Measurements from ENCODE around the gene HAAO. TPM values are rescaled to one million over a fixed set of nuclear protein-coding genes. Genes with fewer than 3 reads are reported as not detected.
A peak's percentile ranks its signal among the peaks of the same experiment; 100 is the strongest.

The HAAO gene
- total and polyA plus RNA-seq, 2 of the 13 experiments (the other 11 are each of a cell fraction or from before 2014, with no cell fraction given): 36.1 to 42.7 TPM

DNA sequence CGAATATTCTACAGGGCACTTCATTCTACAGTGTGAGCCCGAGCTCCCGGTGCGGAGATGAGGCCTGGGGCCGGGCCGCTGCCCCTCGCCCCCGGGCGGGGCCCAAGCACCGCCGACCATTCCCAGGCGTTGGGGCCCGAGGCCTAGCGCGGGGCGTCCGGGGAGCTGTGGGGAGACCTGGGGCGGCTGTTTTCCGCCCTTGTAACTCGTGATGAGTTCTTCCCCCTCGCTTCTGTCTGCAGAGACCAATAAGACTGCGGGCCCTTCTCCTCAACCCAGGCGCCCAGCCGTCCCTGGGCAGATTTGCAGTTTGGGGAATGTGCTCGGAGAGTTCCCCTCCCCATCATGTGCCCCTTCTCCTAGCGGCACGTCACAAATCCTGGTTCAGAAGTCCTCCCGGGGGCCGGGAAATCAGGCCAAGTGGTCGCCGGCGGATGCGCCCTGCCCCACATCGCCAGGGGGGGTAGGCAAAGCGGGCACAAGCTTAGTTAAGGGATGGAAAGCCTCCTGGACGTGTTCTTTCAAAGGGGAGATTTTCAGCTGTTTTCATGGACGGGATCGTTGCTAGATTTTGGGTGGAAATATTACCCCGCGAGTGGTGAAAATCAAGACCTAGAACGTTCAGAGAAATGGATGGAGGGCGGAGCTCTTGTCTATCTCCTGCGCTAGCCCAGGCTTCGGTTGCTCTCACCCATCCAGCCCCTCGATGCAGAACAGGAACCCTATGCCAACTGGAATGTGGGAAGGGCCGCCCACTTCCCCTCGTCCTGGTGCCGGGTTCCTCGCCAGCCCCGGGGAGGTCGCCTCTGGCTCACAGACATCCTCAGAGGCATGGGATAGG lies 18.8 kb upstream of the HAAO start (continued):
- TF ChIP-seq, protein P1, sequence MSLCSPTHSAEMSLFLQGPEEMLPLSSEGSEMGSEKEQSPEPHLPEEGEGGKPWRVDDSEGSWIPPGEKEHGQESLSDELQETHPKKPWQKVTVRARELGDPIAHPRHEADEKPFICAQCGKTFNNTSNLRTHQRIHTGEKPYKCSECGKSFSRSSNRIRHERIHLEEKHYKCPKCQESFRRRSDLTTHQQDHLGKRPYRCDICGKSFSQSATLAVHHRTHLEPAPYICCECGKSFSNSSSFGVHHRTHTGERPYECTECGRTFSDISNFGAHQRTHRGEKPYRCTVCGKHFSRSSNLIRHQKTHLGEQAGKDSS (CRISPR knock-in tag; IDR thresholded peaks at IDR 0.05; ENCODE audit: borderline replicate concordance, low read depth): no peak
- peak; percentile 84 for TF ChIP-seq ZNF263 (CRISPR knock-in tag; IDR thresholded peaks at IDR 0.05)

DNA sequence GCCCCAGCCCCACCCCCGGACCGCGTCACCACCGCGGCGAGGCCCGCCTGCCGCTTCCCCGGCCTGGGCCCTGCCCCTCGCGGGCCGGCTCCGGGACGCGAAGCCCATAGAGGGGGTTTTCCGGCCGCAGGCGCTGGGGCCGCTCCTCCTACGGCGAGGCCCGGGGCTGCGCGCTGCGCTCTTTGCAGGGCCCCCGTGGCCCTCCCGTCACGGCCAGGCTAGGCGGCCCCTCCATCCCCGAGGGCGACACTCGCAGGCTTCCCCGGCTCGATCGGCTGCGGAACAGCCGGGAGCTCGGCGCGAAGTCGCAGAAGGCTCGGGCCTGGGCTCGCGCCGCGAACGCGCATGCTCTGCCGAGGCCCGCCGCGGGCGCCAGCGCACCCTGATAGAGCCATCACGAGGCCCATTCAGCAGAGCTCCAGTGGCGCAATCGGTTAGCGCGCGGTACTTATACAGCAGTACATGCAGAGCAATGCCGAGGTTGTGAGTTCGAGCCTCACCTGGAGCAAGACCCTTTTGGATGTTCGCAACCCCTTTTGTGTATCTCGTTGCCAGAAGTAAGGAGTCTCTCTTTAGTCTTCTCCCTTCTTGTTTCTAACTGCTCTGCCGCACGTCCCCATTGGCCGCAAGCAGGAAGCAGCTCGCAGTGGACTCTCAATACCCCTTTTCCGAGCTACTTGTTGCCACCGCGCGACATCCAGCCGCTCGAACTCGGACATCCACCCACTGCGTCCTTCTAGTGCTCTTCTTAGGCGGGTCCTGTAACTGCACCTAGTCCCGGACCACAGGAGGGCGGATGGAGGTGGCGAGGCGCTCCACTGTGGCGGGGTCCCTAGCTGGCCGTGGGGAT lies 18.0 kb upstream of the HAAO start:
- ChIA-PET POLR2A (interaction anchor here (0.7 to 6.1 kb wide), 25 partner anchors 9 to 786 kb away, joined by 3 to 287 read pairs (median 4); partner anchors contain the start of genes HAAO, THADA and ZFP36L2), CTCF (ENCODE audit: low intra/inter-chr PET ratio, low total read pairs) (interaction anchor here (1.8 kb wide), 1 partner anchor 15 kb away, joined by 5 read pairs; no protein-coding TSS in a partner anchor)
- Histone ChIP-seq H3K36me3 (replicated peaks in 1 of 2; ENCODE audit: control insufficient read depth in 1 of 2, insufficient read depth in 2 of 2, low read length in 2 of 2) (no peaks in the 10 kb centered on the region), H2AFZ (ENCODE audit: low read length) (peak overlapping the region; percentile 9), H3K9me3 (ENCODE audit: low read length) (no peaks in the 10 kb centered on the region), H4K20me1 (ENCODE audit: insufficient read depth, low read length) (no peaks in the 10 kb centered on the region), H3K4me1 (ENCODE audit: insufficient read depth, low read length) (peaks cover 19% of the 10 kb centered on the region), H3K27ac (ENCODE audit: extremely low read length, insufficient read depth, low read length) (peak overlapping the region; percentile 98), H3K4me3 (replicated peaks in 1 of 3; ENCODE audit: insufficient read depth in 1 of 3, low read depth in 2 of 3, low read length in 3 of 3) (peak overlapping the region; percentile 79 to 93 (median 80)), H3K4me2 (ENCODE audit: low read depth, low read length) (peak overlapping the region; percentile 98), H3K9ac (ENCODE audit: insufficient read depth, low read depth, low read length) (peak overlapping the region; percentile 96), H3K27me3 (ENCODE audit: control insufficient read depth in 1 of 2, insufficient read depth in 2 of 2, low read length in 2 of 2) (no peaks in the 10 kb centered on the region; a peak in 2 of 5 replicates), H3K79me2 (ENCODE audit: insufficient read depth, low read length) (no peaks in the 10 kb centered on the region)
- BruUV-seq (replicated peaks): TSS peak; percentile 71
- in situ Hi-C loops (cut with HindIII; ENCODE audit: extremely low pct_ligation_motif_present, low pct_unique_long_range_greater_than_20kb) (no loop called here), intact Hi-C loops (cut with micrococcal nuclease; ENCODE audit: unreplicated experiment) (loop anchor here (2.0 kb wide), 1 partner anchor 786 kb away; the partner anchor contains the start of gene THADA)
- WGBS (ENCODE audit: low lambda C conversion rate): 0% methylated on average over 20 of the region's 83 CpGs
- peak; percentile 84 for ATAC-seq
- peak; percentile 94 for DNase-seq (ENCODE audit: low spot score)
- peak; percentile 64 for FAIRE-seq
- TF ChIP-seq ZNF281 (CRISPR knock-in tag; IDR thresholded peaks at IDR 0.05; ENCODE audit: borderline replicate concordance) (0 out of 2 replicates have a peak, but pooled peaks have one; percentile 6), SMARCE1 (IDR thresholded peaks at IDR 0.05; ENCODE audit: borderline replicate concordance) (no peak), LCORL (IDR thresholded peaks at IDR 0.05) (no peak), LCORL (CRISPR knock-in tag; IDR thresholded peaks at IDR 0.05) (peak; percentile 78), ZNF569 (CRISPR knock-in tag; IDR thresholded peaks at IDR 0.05; ENCODE audit: borderline replicate concordance) (no peak), ZNF431 (CRISPR knock-in tag; IDR thresholded peaks at IDR 0.05; ENCODE audit: borderline replicate concordance, low read depth) (peak; percentile 96), ZNF20 (CRISPR knock-in tag; IDR thresholded peaks at IDR 0.05) (peak; percentile 97), ZNF724P (CRISPR knock-in tag; IDR thresholded peaks at IDR 0.05; ENCODE audit: borderline replicate concordance) (0 out of 2 replicates have a peak, but pooled peaks have one; percentile 14), ZNF30 (CRISPR knock-in tag; IDR thresholded peaks at IDR 0.05) (peak; percentile 84), MXD4 (CRISPR knock-in tag; IDR thresholded peaks at IDR 0.05) (peak; percentile 85), DNMT1 (CRISPR knock-in tag; IDR thresholded peaks at IDR 0.05) (peak; percentile 87)
- TF ChIP-seq, protein P2, sequence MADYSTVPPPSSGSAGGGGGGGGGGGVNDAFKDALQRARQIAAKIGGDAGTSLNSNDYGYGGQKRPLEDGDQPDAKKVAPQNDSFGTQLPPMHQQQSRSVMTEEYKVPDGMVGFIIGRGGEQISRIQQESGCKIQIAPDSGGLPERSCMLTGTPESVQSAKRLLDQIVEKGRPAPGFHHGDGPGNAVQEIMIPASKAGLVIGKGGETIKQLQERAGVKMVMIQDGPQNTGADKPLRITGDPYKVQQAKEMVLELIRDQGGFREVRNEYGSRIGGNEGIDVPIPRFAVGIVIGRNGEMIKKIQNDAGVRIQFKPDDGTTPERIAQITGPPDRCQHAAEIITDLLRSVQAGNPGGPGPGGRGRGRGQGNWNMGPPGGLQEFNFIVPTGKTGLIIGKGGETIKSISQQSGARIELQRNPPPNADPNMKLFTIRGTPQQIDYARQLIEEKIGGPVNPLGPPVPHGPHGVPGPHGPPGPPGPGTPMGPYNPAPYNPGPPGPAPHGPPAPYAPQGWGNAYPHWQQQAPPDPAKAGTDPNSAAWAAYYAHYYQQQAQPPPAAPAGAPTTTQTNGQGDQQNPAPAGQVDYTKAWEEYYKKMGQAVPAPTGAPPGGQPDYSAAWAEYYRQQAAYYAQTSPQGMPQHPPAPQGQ (CRISPR knock-in tag; IDR thresholded peaks at IDR 0.05; ENCODE audit: borderline replicate concordance): no peak
